HFF-Myc (cell line): ENCODE results near the gene CORIN.

Experiments used
- DNase-seq: peaks from one replicate; pipeline ENCODE4 v3.0.0-alpha.2; 2011; ENCODE audit warnings: low read depth; ENCODE audit errors: extremely low read depth
- H3K4me3 ChIP-seq: replicated peaks from 2 replicates; pipeline ENCODE4 v1.5.1; 2011; ENCODE audit warnings: low read depth, mild to moderate bottlenecking, control low read depth, low read length
- CTCF ChIP-seq: IDR thresholded peaks from 2 replicates; pipeline ENCODE4 v1.5.1; 2012; ENCODE audit warnings: mild to moderate bottlenecking, low read depth, low read length, control low read depth; ENCODE audit errors: missing control alignments

CORIN gene

GRCh38 chr4:47809654-47810203 is 28.1 kb downstream of the CORIN start:
- no peak for TF ChIP-seq CTCF
- no peak overlapping the region for H3K4me3 ChIP-seq
- DNase-seq, result no peak

- H3K4me3 ChIP-seq, result no peak overlapping the region
- no peak for DNase-seq
- no peak for TF ChIP-seq CTCF
These were observed 33.3 kb downstream of the CORIN start for GRCh38 chr4:47804598-47804997.

- DNase-seq, result no peak
- TF ChIP-seq CTCF, result no peak
- no peak overlapping the region for H3K4me3 ChIP-seq
These were observed 36.3 kb downstream of the CORIN start for GRCh38 chr4:47801481-47802002.

- no peak for TF ChIP-seq CTCF
- DNase-seq, result no peak
- H3K4me3 ChIP-seq, result no peak overlapping the region
These were observed 39.7 kb downstream of the CORIN start for GRCh38 chr4:47798165-47798564.

GRCh38 chr4:47791965-47792364 is 45.9 kb downstream of the CORIN start:
- DNase-seq, result no peak
- no peak for TF ChIP-seq CTCF
- no peak overlapping the region for H3K4me3 ChIP-seq

GRCh38 chr4:47790105-47790504 is 47.8 kb downstream of the CORIN start:
- no peak for TF ChIP-seq CTCF
- no peak overlapping the region for H3K4me3 ChIP-seq
- no peak for DNase-seq

- no peak for TF ChIP-seq CTCF
- DNase-seq, result no peak
- H3K4me3 ChIP-seq, result no peak overlapping the region
These were observed 49.7 kb downstream of the CORIN start for GRCh38 chr4:47788126-47788525.
